DOHH2 (cell line): ENCODE results near the gene TNN.

Source experiments
- H3F3A ChIP-seq: fragments of 200-600 bp; sonication (generic), shearing (Covaris generic); 2 replicates; pipeline ENCODE4 v1.6.0; 2016; ENCODE audit warnings: antibody characterized with exemption, mild to moderate bottlenecking; ENCODE audit not compliant: control insufficient read depth, insufficient read depth
- H3K27ac ChIP-seq: fragments of 200-600 bp; sonication (generic); 2 replicates; pipeline ENCODE4 v1.5.1; 2014; ENCODE audit warnings: low read depth, mild to moderate bottlenecking, low read length, moderate library complexity
- H3K27me3 ChIP-seq: fragments of 200-600 bp; sonication (generic); 2 replicates; pipeline ENCODE4 v1.6.1; 2014; ENCODE audit warnings: mild to moderate bottlenecking, low read length, mixed read lengths; ENCODE audit not compliant: control insufficient read depth
- H3K36me3 ChIP-seq: fragments of 200-600 bp; sonication (generic); 2 replicates; pipeline ENCODE4 v1.6.1; 2014; ENCODE audit warnings: mild to moderate bottlenecking, low read length, moderate library complexity, mixed read lengths; ENCODE audit not compliant: control insufficient read depth
- H3K4me1 ChIP-seq: fragments of 200-600 bp; sonication (generic); 2 replicates; pipeline ENCODE4 v1.6.1; 2014; ENCODE audit warnings: mild to moderate bottlenecking, low read length, mixed read lengths; ENCODE audit not compliant: control insufficient read depth
- H3K4me2 ChIP-seq: fragments of 200-600 bp; sonication (generic); 2 replicates; pipeline ENCODE4 v1.6.0; 2014; ENCODE audit warnings: mild to moderate bottlenecking, low read length, moderate library complexity
- H3K4me3 ChIP-seq: fragments of 200-600 bp; sonication (generic); 2 replicates; pipeline ENCODE4 v1.5.1; 2014; ENCODE audit warnings: mild to moderate bottlenecking, low read length, mixed read lengths
- H3K79me2 ChIP-seq: fragments of 200-600 bp; sonication (generic); 2 replicates; pipeline ENCODE4 v1.6.1; 2014; ENCODE audit warnings: mild to moderate bottlenecking, low read length, mixed read lengths; ENCODE audit not compliant: control insufficient read depth
- H3K9me2 ChIP-seq: fragments of 200-600 bp; sonication (generic); replicated peaks from 2 replicates; pipeline ENCODE4 v1.6.1; 2014; ENCODE audit warnings: mild to moderate bottlenecking, low read length, mixed read lengths; ENCODE audit not compliant: control insufficient read depth
- H3K9me3 ChIP-seq: fragments of 200-600 bp; sonication (generic); 2 replicates; pipeline ENCODE4 v1.6.1; 2014; ENCODE audit warnings: antibody characterized with exemption, low read length, mixed read lengths; ENCODE audit not compliant: control insufficient read depth, insufficient read depth
- H4K20me1 ChIP-seq: fragments of 200-600 bp; sonication (generic); 2 replicates; pipeline ENCODE4 v1.6.0; 2014; ENCODE audit warnings: low read depth, mild to moderate bottlenecking, antibody characterized with exemption, low read length, moderate library complexity; ENCODE audit not compliant: control insufficient read depth, insufficient read depth
- CTCF ChIP-seq: fragments of 200-600 bp; sonication (generic); IDR thresholded peaks from one replicate; pipeline ENCODE4 v1.5.1; 2014; ENCODE audit warnings: antibody characterized with exemption, mild to moderate bottlenecking, low read depth, low read length; ENCODE audit not compliant: poor library complexity, severe bottlenecking
- EZH2phosphoT487 ChIP-seq: fragments of 200-600 bp; sonication (generic); IDR thresholded peaks from 2 replicates; pipeline ENCODE4 v1.6.1; 2017; ENCODE audit warnings: borderline replicate concordance, mild to moderate bottlenecking, antibody characterized with exemption, low read length, moderate library complexity, mixed read lengths

The TNN gene

GRCh38 chr1:175034775-175035174 lies 32.9 kb upstream of the TNN start:
- Histone ChIP-seq H3K36me3 (no peaks in the 10 kb centered on the region), H3K27ac (no peak overlapping the region), H4K20me1 (no peaks in the 10 kb centered on the region), H3K9me3 (no peaks in the 10 kb centered on the region), H3K4me1 (no peaks in the 10 kb centered on the region), H3K4me2 (no peak overlapping the region), H3K9me2 (no peaks in the 10 kb centered on the region), H3F3A (no peaks in the 10 kb centered on the region), H3K4me3 (no peak overlapping the region), H3K79me2 (no peaks in the 10 kb centered on the region), H3K27me3 (peaks cover 41% of the 10 kb centered on the region)
- TF ChIP-seq EZH2phosphoT487 (no peak), CTCF (no peak)

- no peaks in the 10 kb centered on the region for H3K36me3 ChIP-seq
- H3K79me2 ChIP-seq = no peaks in the 10 kb centered on the region
- H3K9me3 ChIP-seq = no peaks in the 10 kb centered on the region
- H3K9me2 ChIP-seq = no peaks in the 10 kb centered on the region
- H3F3A ChIP-seq = no peaks in the 10 kb centered on the region
- H3K27ac ChIP-seq = no peak overlapping the region
- H3K4me3 ChIP-seq = no peak overlapping the region
- no peak for TF ChIP-seq CTCF
- TF ChIP-seq EZH2phosphoT487 = no peak
- H3K27me3 ChIP-seq = peaks cover 46% of the 10 kb centered on the region
- H3K4me2 ChIP-seq = no peak overlapping the region
- H3K4me1 ChIP-seq = no peaks in the 10 kb centered on the region
- H4K20me1 ChIP-seq = no peaks in the 10 kb centered on the region
Measured at GRCh38 chr1:175035865-175036264, 31.8 kb upstream of the TNN start.

DNA sequence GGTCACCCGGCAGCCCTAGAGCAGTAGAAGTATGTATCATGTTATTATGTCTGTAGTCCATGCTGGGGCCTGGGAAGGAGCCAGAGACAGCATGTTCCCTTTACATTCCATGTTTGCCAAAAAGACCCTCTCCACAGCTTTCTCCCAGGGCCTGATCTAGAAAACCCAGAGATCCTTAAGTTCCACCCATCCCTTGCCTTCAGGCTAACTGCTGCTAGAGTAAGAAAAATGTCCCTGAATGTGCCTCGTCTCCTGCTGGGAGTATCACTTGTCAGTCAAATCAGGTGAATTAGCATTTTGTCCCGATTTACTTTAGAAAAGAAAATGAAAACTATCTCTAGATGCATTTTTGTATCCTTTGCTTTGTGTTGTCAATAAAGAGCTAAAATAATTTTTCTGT lies 31.2 kb upstream of the TNN start:
- no peaks in the 10 kb centered on the region for H4K20me1 ChIP-seq
- no peak overlapping the region for H3K4me2 ChIP-seq
- no peaks in the 10 kb centered on the region for H3K4me1 ChIP-seq
- no peaks in the 10 kb centered on the region for H3K79me2 ChIP-seq
- no peaks in the 10 kb centered on the region for H3F3A ChIP-seq
- H3K9me2 ChIP-seq = no peaks in the 10 kb centered on the region
- H3K27me3 ChIP-seq = peaks cover 46% of the 10 kb centered on the region
- no peaks in the 10 kb centered on the region for H3K36me3 ChIP-seq
- no peak for TF ChIP-seq EZH2phosphoT487
- TF ChIP-seq CTCF = no peak
- no peak overlapping the region for H3K4me3 ChIP-seq
- H3K9me3 ChIP-seq = no peaks in the 10 kb centered on the region
- no peak overlapping the region for H3K27ac ChIP-seq

DNA sequence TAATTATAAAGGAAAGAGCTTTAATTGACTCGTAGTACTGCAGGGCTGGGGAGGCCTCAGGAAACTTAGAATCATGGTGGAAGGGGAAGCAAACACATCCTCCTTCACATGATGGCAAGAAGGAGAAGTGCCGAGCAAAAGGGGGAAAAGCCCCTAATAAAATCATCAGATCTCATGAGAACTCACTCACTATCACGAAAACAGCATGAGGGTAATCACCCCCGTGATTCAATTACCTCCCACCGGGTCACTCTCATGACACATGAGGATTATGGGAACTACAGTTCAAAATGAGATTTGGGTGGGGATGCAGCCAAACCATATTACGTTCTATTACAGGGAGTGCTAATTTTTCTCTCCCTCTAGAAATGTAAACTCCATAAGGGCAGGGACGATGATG lies 30.2 kb upstream of the TNN start:
- TF ChIP-seq EZH2phosphoT487 = no peak
- TF ChIP-seq CTCF = no peak
- no peak overlapping the region for H3K4me3 ChIP-seq
- H3K9me2 ChIP-seq = no peaks in the 10 kb centered on the region
- H4K20me1 ChIP-seq = no peaks in the 10 kb centered on the region
- no peaks in the 10 kb centered on the region for H3F3A ChIP-seq
- no peaks in the 10 kb centered on the region for H3K4me1 ChIP-seq
- H3K27me3 ChIP-seq = peaks cover 47% of the 10 kb centered on the region
- no peaks in the 10 kb centered on the region for H3K79me2 ChIP-seq
- H3K9me3 ChIP-seq = no peaks in the 10 kb centered on the region
- no peaks in the 10 kb centered on the region for H3K36me3 ChIP-seq
- H3K4me2 ChIP-seq = no peak overlapping the region
- no peak overlapping the region for H3K27ac ChIP-seq
